ENCODE data around the gene CLDN5.

CLDN5 gene

DNA sequence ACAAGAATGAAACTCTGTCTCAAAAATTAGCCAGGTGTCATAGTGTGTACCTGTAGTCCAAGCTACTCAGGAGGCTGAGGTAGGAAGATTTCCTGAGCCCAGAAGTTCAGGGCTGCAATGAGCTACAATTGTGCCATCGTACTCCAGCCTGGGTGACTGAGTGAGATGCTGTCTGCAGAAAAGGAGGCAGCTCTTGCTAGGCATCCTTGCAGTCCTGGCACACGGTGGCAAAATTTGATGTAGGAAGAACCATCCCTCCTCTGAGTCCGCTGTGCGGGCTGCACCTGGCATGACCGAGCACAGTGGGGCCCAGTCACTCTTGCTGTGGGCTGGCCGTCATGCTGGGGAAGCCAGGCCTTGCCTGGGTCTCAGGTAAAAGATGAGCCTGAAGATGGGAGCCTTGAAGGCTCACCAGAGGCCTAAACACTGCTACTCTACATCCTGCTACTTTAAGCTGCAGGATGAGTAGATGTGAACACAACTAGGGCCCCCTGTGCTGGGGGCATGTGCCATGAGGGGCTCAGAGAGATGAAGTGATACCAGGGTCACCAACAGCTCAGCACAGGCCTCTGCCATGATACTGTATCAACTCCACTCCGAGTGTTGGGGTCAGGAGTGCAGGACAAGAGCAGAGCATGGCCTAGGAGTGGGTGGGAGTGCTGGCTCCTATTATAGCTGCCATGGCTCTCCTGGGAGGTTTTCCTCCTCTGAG, 25.9 kb downstream of the CLDN5 start:
- Mint-ChIP-seq H3K36me3 (ENCODE audit: low read depth) (peaks cover 5% of the 10 kb centered on the region), H3K9me3 (no peaks in the 10 kb centered on the region), H3K27ac (no peak overlapping the region), H3K4me3 (no peak overlapping the region), H3K27me3 (ENCODE audit: low read depth, poor library complexity) (no peaks in the 10 kb centered on the region), H3K4me1 (no peaks in the 10 kb centered on the region)
- no peak for DNase-seq
- TF ChIP-seq, protein P1, sequence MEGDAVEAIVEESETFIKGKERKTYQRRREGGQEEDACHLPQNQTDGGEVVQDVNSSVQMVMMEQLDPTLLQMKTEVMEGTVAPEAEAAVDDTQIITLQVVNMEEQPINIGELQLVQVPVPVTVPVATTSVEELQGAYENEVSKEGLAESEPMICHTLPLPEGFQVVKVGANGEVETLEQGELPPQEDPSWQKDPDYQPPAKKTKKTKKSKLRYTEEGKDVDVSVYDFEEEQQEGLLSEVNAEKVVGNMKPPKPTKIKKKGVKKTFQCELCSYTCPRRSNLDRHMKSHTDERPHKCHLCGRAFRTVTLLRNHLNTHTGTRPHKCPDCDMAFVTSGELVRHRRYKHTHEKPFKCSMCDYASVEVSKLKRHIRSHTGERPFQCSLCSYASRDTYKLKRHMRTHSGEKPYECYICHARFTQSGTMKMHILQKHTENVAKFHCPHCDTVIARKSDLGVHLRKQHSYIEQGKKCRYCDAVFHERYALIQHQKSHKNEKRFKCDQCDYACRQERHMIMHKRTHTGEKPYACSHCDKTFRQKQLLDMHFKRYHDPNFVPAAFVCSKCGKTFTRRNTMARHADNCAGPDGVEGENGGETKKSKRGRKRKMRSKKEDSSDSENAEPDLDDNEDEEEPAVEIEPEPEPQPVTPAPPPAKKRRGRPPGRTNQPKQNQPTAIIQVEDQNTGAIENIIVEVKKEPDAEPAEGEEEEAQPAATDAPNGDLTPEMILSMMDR (IDR thresholded peaks at IDR 0.05) = no peak

DNA sequence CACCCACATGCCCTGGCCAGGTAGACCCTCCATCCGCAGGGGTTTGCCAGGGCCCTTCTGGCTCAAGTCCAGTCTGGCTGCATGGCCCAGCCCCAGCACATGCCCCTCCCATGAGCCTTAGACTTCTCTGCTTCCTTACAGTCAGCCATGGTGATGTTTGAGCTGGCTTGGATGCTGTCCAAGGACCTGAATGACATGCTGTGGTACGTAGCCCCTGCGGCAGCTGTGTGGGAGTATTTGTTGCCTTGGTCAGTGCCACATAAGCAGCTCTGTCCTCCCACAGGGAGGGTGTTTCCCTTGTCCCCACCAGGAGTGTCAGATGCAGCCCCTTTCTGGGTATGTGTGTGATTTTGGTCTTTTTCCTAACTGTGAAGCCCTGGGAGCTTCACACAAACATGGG, 27.0 kb downstream of the CLDN5 start:
- Mint-ChIP-seq H3K4me1 (no peaks in the 10 kb centered on the region), H3K9me3 (no peaks in the 10 kb centered on the region), H3K27me3 (ENCODE audit: low read depth, poor library complexity) (no peaks in the 10 kb centered on the region), H3K36me3 (ENCODE audit: low read depth) (peaks cover 8% of the 10 kb centered on the region), H3K4me3 (no peak overlapping the region), H3K27ac (no peak overlapping the region)
- no peak for DNase-seq
- TF ChIP-seq, protein P1 (IDR thresholded peaks at IDR 0.05) = no peak

DNA sequence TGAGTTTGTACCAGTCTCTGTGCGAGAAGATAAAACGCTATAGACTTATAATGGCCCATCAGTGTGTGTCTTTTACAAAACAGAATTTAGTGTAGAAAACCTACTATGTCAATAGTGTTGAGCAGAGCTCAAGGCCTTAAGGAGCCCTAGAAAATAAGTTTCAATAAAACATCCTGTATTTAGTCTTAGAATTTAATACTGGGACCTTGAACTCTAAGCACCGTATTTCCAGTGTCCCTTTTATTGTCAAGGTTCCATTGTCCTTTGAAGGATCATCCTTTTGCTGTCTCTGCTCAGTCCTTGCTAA, 27.9 kb downstream of the CLDN5 start:
- Mint-ChIP-seq H3K4me3 (no peak overlapping the region), H3K27me3 (ENCODE audit: low read depth, poor library complexity) (no peaks in the 10 kb centered on the region), H3K27ac (no peak overlapping the region), H3K36me3 (ENCODE audit: low read depth) (peaks cover 12% of the 10 kb centered on the region), H3K4me1 (no peaks in the 10 kb centered on the region), H3K9me3 (no peaks in the 10 kb centered on the region)
- TF ChIP-seq, protein P1 (IDR thresholded peaks at IDR 0.05) = no peak
- no peak for DNase-seq

DNA sequence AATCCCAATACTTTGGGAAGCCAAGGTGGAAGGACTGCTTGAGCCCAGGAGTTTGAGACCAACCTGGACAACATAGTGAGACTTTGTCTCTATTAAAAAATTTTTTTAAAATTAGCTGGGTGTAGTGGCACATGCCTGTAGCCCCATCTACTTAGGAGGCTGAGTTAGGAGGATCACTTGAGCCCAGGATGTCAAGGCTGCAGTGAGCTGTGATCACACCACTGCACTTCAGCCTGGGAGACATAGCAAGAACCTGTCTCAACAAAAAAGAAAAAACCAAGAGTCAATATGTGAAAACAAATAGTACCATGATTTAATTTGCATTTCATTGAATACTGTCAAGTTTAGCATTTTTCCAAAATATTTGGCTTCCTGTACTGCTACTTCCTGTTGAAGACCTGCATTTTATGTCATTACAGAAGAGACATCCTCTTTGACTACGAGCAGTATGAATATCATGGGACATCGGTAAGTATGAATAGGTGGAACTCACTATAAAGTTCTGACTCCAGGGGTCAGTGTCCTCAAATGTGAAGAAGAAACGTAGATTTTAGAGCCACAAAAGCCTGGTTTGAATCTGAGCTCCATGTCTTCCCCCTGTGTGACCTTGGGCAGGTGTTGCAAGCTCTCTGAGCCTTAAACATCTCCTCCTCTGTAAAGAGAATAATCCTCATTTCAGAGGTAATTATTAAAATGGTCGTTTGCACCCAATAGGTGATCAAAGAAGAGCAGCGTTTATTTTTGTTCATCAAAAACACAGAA, 28.5 kb downstream of the CLDN5 start:
- DNase-seq = no peak
- H3K27me3 Mint-ChIP-seq (ENCODE audit: low read depth, poor library complexity) = no peaks in the 10 kb centered on the region
- H3K4me1 Mint-ChIP-seq = no peaks in the 10 kb centered on the region
- no peaks in the 10 kb centered on the region for H3K9me3 Mint-ChIP-seq
- peaks cover 12% of the 10 kb centered on the region for H3K36me3 Mint-ChIP-seq (ENCODE audit: low read depth)
- TF ChIP-seq, protein P1 (IDR thresholded peaks at IDR 0.05) = no peak
- H3K27ac Mint-ChIP-seq = no peak overlapping the region
- no peak overlapping the region for H3K4me3 Mint-ChIP-seq

DNA sequence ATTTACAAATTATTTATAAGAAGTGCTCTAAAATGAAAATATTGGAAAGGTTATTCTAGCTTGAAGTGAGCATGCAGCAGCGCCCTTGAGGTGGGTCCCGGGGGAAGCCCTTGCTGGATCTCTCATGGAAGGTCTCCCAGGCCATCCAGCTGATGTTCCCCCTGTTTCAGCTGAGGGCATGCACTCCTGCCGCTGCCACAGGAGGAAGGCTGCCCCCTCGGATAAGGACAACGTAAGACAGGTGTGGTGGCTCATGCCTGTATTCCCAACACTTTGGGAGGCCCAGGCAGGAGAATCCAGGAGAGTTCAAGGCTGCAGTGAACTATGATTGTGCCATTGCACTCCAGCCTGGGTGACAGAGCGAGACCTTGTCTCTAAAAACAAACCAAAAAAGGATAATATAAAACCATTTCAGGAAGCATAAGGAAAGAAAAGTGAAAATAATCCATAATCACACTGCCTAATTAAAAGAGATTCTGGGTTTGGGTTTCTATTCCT, 29.5 kb downstream of the CLDN5 start:
- Mint-ChIP-seq H3K9me3 (no peaks in the 10 kb centered on the region), H3K4me3 (no peak overlapping the region)
- TF ChIP-seq, protein P1 (IDR thresholded peaks at IDR 0.05) = no peak

More for the DNA sequence above, 29.5 kb downstream of the CLDN5 start:
- Mint-ChIP-seq H3K36me3 (ENCODE audit: low read depth) (peaks cover 12% of the 10 kb centered on the region), H3K27ac (no peak overlapping the region), H3K27me3 (ENCODE audit: low read depth, poor library complexity) (no peaks in the 10 kb centered on the region), H3K4me1 (no peaks in the 10 kb centered on the region)
- no peak for DNase-seq

Data from nephron progenitor cell (in vitro differentiated cells).